Left lung (tissue), 10 donors: ENCODE results near the gene DGCR2. TPM values are rescaled to one million over a fixed set of nuclear protein-coding genes. Genes with fewer than 3 reads are reported as not detected.

ENCODE experiments used
- ATAC-seq: fragments of 200-7000 bp; cut with Tn5 transposase; one replicate; pipeline ENCODE4 v1.9.1; 2020; ENCODE audit warnings: moderate library complexity
- DNase-seq, 4 donors: peaks; one replicate each; pipeline ENCODE4 v3.0.0-alpha.2; 2013 to 2020
- H3K27ac ChIP-seq, 2 donors: fragments of 200-600 bp; sonication (generic) in 1 of 2; one replicate each; pipeline versions ENCODE4 v1.5.0 to v1.8.0; 2020 to 2021
- H3K27me3 ChIP-seq, 2 donors: fragments of 200-600 bp; sonication (generic) in 1 of 2; one replicate each; pipeline versions ENCODE4 v1.5.0 to v1.8.0; 2020 to 2021
- H3K36me3 ChIP-seq, 2 donors: fragments of 200-600 bp; sonication (generic) in 1 of 2; one replicate each; pipeline versions ENCODE4 v1.5.0 to v1.8.0; 2020 to 2021
- H3K4me1 ChIP-seq, 2 donors: fragments of 200-600 bp; one replicate each; pipeline ENCODE4 v1.8.0; 2021
- H3K4me3 ChIP-seq, 2 donors: fragments of 200-600 bp; sonication (generic) in 1 of 2; one replicate each; pipeline versions ENCODE4 v1.5.0 to v1.8.0; 2020 to 2021; ENCODE audit warnings: mild to moderate bottlenecking in 1 of 2
- H3K9me3 ChIP-seq, 2 donors: fragments of 200-600 bp; sonication (generic) in 1 of 2; one replicate each; pipeline versions ENCODE4 v1.5.0 to v1.8.0; 2020 to 2021
- intact Hi-C, 2 donors: fragments of 100-400 bp; cut with DNase I; formaldehyde crosslinking; loops; one replicate each; pipeline versions ENCODE4 v1.11.2 to v1.14.2; 2022
- polyA plus RNA-seq, 6 donors: library from polyadenylated mRNA; unstranded; fragments of 120-200 nt; gene quantifications; one replicate each; pipeline ENCODE4 v1.2.1, GENCODE V29; 2013; ENCODE audit not compliant: insufficient read length in 6 of 6
- total RNA-seq, 2 donors: library from RNA; stranded (reverse); fragmentation: NEBNext Ultra II Directional; extraction: Animal tissue kit (Norgen Biotek cat#: 25700); gene quantifications; one replicate each; pipeline ENCODE4 v1.2.1, GENCODE V29; 2021
- TF ChIP-seq, protein P1 (sequence below), 2 donors: fragments of 200-600 bp; sonication (generic) in 1 of 2; IDR thresholded peaks; one replicate each; pipeline versions ENCODE4 v1.5.0 to v1.8.0; 2021; ENCODE audit warnings: antibody characterized with exemption in 2 of 2
- donor health status: DM: no; HTN: yes; CAD: no.
- donor health status: DM: no; HTN: no; CAD: no.

The DGCR2 gene
- total and polyA plus RNA-seq, 8 donors = 55.8 to 87.0 (median 68.2) TPM

DNA sequence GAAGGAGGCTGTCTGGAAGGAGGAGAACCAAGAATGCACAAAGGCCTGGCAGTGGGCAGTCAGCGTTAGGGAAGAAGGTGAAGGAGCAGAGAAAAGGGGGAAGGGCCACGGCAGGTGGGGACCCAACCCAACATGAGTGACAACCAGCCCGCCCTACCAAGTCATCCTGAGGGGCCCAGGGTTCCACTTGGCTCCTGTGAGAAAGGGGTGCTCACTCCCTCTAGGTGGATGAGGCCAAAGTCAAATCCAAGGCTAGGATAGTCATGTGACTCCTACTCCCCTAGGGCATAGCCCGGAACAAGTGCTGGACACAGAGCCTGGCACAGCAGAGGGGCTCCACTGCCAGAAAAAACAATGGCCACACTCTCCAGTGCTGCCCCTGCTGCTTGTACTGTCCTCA is 2.2 kb upstream of the DGCR2 start:
- Histone ChIP-seq H3K4me1 (peaks cover 16 to 29% of the 10 kb centered on the region in 2 donors), H3K27me3 (no peaks in the 10 kb centered on the region), H3K36me3 (no peaks in the 10 kb centered on the region), H3K9me3 (no peaks in the 10 kb centered on the region), H3K4me3 (no peak overlapping the region), H3K27ac (no peak overlapping the region)
- ATAC-seq (no peak), DNase-seq (no peak)
- intact Hi-C loops = no loop called here
- TF ChIP-seq, protein P1, sequence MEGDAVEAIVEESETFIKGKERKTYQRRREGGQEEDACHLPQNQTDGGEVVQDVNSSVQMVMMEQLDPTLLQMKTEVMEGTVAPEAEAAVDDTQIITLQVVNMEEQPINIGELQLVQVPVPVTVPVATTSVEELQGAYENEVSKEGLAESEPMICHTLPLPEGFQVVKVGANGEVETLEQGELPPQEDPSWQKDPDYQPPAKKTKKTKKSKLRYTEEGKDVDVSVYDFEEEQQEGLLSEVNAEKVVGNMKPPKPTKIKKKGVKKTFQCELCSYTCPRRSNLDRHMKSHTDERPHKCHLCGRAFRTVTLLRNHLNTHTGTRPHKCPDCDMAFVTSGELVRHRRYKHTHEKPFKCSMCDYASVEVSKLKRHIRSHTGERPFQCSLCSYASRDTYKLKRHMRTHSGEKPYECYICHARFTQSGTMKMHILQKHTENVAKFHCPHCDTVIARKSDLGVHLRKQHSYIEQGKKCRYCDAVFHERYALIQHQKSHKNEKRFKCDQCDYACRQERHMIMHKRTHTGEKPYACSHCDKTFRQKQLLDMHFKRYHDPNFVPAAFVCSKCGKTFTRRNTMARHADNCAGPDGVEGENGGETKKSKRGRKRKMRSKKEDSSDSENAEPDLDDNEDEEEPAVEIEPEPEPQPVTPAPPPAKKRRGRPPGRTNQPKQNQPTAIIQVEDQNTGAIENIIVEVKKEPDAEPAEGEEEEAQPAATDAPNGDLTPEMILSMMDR (IDR thresholded peaks at IDR 0.05) = no peak

DNA sequence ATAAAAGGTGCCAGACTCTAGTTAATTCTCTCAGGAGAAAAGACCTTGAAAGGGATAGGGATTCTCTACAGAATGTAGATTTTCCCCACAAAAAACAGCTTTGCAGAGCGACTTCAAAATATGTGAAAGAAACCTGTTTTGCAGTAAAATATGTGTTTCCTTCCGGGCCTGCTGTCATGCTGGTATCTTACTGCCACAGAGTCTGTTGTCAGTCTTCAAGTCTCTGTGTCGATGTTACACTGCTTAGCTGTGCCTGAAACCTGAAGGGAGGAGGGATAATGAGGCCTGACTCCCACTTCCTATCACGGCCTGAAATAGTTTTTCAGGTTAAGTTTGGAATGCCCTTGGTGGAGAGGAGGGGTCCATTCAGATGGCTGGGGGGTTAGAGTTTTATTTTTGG is 1.7 kb upstream of the DGCR2 start:
- DNase-seq (no peak), ATAC-seq (no peak)
- Histone ChIP-seq H3K27ac (no peak overlapping the region), H3K36me3 (no peaks in the 10 kb centered on the region), H3K9me3 (no peaks in the 10 kb centered on the region), H3K4me3 (no peak overlapping the region), H3K4me1 (peaks cover 20 to 33% of the 10 kb centered on the region in 2 donors), H3K27me3 (no peaks in the 10 kb centered on the region)
- intact Hi-C loops = no loop called here
- TF ChIP-seq, protein P1 (IDR thresholded peaks at IDR 0.05) = no peak

DNA sequence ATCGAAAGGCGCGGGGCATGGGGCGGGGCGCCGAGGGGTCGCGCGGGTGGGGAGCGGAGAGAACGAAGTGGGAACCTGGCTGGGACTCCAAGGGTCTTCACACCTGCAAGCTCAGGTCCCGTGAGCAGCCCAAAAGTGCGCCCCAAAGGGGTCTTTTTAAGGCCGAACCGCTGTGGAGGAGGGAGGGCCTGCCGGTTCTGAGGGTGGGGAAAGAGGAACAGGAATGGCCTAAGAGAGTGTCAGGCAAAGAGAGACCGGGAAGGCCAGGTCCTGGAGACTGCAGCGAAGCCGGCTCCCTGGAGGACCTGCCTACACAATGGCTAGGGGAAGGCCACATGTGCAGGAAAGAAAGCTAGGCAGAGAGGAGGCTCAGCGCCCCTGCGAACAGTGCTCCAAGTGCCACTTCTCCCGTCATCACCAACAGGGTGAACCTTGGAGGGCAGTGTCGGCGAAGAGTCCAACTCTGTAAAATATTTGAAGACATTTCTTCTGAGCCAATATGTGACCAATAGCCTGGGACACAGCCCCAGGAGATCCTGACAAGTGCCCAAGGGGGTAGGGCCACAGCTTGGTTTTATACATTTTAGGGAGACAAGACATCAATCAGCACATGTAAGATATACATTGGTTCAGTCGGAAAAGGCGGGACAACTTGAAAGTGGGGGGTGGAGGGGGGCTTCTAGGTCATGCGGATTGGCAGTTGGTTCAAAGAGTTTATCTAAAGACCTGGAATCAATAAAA is 710 bp upstream of the DGCR2 start:
- Histone ChIP-seq H3K4me3 (peak overlapping the region; percentile 82 to 91), H3K4me1 (peaks cover 27 to 44% of the 10 kb centered on the region in 2 donors), H3K36me3 (no peaks in the 10 kb centered on the region), H3K9me3 (no peaks in the 10 kb centered on the region), H3K27me3 (no peaks in the 10 kb centered on the region), H3K27ac (peak overlapping the region in 1 of 2 donors; percentile 92)
- TF ChIP-seq, protein P1 (IDR thresholded peaks at IDR 0.05) = no peak
- DNase-seq (peak in 1 of 4 donors; percentile 16), ATAC-seq (peak; percentile 42)
- intact Hi-C loops = no loop called here

DNA sequence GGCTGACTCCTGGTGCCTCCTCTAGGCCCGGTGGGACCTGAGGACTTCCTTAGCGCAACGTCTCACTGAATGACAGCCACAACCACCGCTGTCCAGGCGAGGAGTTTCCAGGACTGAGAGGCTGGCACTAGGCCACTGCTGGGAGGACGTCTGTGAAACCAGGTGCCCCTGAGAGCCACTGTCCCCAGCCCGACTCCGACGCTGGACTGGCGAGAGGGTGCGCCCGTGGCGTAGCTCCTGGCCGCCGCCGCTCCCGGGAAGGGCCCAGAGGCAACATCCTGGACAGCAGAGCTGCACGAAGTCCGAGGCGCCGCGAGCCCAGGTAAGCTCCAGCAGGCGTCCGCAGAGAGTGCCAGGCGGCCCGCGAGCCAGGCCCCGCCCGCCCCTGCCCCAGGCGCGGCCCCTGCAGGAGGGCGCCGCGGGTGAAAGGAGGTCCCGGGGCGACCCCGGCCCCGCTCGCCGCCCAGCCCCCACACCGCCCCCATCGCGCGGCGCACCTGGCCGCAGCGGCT is 525 bp downstream of the DGCR2 start:
- peak overlapping the region; percentile 82 to 91 for H3K4me3 ChIP-seq
- intact Hi-C loops = no loop called here
- no peaks in the 10 kb centered on the region for H3K36me3 ChIP-seq
- ATAC-seq (peak; percentile 48), DNase-seq (peak in 3 of 4 donors; percentile 38 to 92 (median 62))
- peaks cover 31 to 56% of the 10 kb centered on the region in 2 donors for H3K4me1 ChIP-seq
- peak overlapping the region; percentile 90 to 92 for H3K27ac ChIP-seq
- no peaks in the 10 kb centered on the region for H3K9me3 ChIP-seq
- TF ChIP-seq, protein P1 (IDR thresholded peaks at IDR 0.05) = no peak
- no peaks in the 10 kb centered on the region for H3K27me3 ChIP-seq

DNA sequence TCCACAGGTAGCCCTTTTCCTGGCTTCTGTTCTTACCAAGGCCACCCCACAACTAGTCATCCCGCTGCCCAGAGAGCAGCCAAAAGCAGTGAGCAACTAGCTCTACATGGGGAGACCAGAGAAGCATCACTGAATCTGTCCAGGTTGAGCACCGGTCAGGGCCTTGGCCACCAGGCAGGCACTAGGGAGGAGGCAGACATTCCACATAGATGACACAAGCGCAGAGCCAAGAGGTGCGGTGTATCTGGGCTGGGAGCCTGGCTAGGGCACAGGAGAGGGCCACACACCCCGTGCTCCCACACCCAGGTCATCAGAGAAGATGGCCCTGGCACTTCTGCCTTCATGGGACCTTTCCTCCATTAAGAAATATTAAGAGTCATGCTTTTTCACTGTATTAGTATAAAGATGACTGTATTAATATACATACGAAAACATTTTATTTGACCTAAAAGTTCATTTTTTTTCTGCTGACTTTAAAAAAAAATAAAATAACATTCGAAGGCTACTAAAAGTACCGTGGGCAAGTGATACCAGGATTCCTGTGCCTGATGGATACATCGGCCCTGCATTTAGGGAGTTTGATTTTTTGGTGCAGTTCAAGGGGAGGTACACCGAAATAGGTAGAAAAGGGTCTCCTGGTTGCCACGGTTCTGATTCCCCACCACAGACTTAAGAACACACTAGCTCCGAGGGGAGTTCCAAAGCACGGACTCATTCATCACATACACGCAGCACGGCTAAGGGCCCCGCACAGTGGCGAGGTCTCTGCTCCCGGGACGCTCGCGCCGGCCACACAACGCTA is 1.2 kb downstream of the DGCR2 start:
- peak; percentile 62 for ATAC-seq
- H3K4me1 ChIP-seq = peaks cover 31 to 62% of the 10 kb centered on the region in 2 donors
- intact Hi-C loops = no loop called here

More for the DNA sequence above, 1.2 kb downstream of the DGCR2 start:
- TF ChIP-seq, protein P1 (IDR thresholded peaks at IDR 0.05) = no peak
- peak in 2 of 4 donors; percentile 37 to 64 for DNase-seq
- Histone ChIP-seq H3K27ac (peak overlapping the region; percentile 90 to 92), H3K27me3 (no peaks in the 10 kb centered on the region), H3K36me3 (no peaks in the 10 kb centered on the region), H3K9me3 (no peaks in the 10 kb centered on the region), H3K4me3 (peak overlapping the region; percentile 82 to 91)
